Activated CD4-positive, alpha-beta T cell treated with anti-CD3 and anti-CD28 coated beads, Interleukin-2, amount 50 U/mL, for 16 hours (primary cell): ENCODE data around the gene SFR1.
"Not testable (repeated sequence)": the region's sequence is repeated elsewhere in the genome, so short reads cannot be mapped to it uniquely, and the experiment has no call there.

Experiments used
- DNase-seq: peaks from one replicate; pipeline ENCODE4 v3.0.0-alpha.2; 2020

Gene SFR1

GRCh38 chr10:104109908-104110662 is 11.9 kb upstream of the SFR1 start:
- DNase-seq, result peak; percentile 27

- no peak for DNase-seq
These were observed 8.5 kb upstream of the SFR1 start for GRCh38 chr10:104113376-104113956.

DNA sequence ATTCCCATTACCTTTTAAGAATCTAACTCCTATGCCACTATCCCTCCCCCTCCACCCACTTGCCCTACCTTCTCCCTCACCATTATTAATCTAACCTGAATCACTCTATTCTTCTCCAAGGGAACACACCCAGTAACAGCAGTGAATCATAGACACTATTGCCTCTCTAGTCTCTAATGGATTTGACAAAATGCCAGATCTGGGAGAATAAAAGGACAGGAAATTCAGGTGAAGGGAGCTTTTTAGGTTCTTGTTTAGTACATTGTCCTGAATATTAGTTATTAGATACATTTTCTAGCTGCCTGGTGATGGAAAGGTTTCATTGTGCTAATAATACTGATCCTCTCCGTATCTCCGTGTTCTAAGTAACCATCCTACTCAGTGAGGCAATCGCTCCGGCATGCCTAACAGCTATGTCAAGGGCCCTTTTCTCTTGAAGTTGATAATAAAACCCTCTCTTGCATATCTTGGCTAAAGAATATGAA is 4.1 kb upstream of the SFR1 start:
- no peak for DNase-seq

GRCh38 chr10:104119996-104120395 is 2.0 kb upstream of the SFR1 start:
- no peak for DNase-seq

GRCh38 chr10:104120512-104120902 is 1.5 kb upstream of the SFR1 start:
- no peak for DNase-seq

- DNase-seq, result peak; percentile 90
These were observed 977 bp upstream of the SFR1 start for GRCh38 chr10:104120903-104121484.

DNA sequence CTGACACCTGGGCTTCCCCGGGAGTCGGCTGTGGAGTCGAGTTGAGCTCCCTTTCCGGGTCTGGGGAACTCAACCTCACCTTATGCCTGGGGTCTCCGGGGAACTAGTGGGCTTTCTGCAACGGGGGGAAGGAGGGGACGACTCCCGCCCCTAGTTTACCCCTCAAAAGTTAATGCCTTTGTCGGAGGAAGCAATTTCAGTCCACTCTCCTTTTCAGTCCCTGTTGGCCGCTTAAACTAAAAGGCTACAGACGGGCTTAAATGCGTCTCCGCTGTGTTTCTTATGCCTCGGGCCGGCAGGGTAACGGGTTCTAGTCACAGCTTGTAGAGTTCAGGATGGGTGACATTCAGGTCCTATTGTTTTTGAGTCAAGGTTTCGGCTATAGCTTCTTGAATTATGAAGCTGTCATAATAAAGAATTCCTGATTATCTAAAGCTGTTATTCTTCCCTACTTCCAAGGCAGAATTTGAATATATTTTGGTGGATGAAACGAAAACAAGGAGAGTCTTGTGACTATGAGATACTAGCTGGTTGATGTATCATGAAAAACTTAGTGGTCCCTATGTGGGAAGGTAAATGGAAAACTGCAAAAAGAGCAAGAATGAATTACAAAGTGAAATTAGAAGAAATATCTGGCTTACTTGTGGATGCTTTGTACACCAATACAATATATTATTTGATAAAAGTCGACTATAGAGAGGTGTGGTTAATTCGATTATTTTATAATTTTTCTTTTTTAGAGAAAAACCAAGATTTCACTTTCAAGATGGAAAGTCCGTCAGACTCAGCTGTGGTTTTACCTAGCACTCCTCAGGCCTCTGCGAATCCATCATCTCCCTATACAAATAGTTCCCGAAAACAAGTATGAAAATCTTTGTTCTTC is 495 bp downstream of the SFR1 start:
- DNase-seq, result peak; percentile 21

- peak; percentile 14 for DNase-seq
These were observed 1.4 kb downstream of the SFR1 start for GRCh38 chr10:104123397-104123796.

DNA sequence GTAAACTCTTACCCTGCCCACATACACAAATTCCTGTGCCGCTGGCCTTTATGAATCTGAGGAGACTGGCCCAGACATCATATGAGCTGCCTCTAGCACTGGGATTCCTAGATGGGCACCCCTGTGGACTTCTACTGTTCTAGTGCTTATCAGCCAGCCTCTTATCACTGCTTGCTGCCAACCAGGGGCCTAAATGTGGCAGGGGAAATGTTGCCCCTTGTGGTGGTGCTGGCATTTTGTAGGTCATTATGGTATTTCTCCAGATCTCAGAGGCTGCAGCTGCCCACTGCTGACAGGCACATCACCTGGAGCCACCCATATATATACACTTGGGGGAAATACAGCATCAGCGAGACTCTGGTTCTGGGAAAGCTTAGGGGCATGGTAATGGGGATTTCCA is 5.4 kb downstream of the SFR1 start:
- DNase-seq, result peak; percentile 20

- no peak for DNase-seq
These were observed 6.2 kb downstream of the SFR1 start for GRCh38 chr10:104128214-104128613.

GRCh38 chr10:104130041-104130440 is 8.1 kb downstream of the SFR1 start:
- no peak for DNase-seq

- no peak for DNase-seq
These were observed 16.2 kb downstream of the SFR1 start for GRCh38 chr10:104138131-104138530.

GRCh38 chr10:104139221-104139620 is 17.2 kb downstream of the SFR1 start:
- no peak for DNase-seq

- no peak for DNase-seq
These were observed 20.1 kb downstream of the SFR1 start for GRCh38 chr10:104142081-104142480.

- DNase-seq, result no peak
These were observed 21.9 kb downstream of the SFR1 start for GRCh38 chr10:104143829-104144228.

DNA sequence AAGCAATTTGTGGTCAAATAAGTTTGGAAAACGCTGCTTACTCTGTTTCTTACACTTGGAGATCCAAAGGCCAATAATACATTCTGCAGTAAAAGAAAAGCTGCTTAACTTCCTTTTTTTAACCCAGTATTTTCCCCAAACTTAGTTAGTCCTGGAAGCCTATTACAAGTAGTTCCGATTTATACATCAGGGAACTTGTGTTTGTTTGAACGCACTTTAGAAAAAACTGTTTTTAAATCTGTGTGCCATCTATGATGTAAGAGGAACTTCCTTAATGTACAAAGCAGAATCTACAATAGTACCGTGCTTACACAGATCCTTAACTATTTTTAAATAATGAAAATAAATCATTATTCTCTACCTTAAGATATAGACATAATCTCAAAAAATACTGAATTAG is 23.0 kb downstream of the SFR1 start:
- DNase-seq, result no peak

GRCh38 chr10:104146882-104147281 is 24.9 kb downstream of the SFR1 start:
- DNase-seq, result no peak

- DNase-seq, result no peak
These were observed 28.2 kb downstream of the SFR1 start for GRCh38 chr10:104150139-104150538.

DNA sequence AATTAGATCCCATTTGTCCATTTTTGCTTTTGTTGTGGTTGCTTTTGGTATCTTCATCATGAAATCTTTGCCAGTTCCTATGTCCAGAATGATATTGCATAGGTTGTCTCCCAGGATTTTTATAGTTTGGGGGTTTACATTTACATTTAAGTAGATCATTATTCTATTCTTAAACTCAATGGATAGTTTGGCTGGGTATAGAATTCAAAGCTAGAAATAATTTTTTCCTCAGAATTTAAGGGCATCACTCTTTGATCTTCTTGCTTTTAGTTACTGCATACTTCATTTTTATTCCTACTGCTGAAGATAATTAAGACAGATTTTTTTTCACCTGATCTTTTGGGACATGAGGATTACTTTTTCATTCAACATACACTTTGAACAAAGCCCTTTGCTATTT is 29.8 kb downstream of the SFR1 start:
- DNase-seq, result no peak

GRCh38 chr10:104155591-104155990 is 33.6 kb downstream of the SFR1 start:
- no peak for DNase-seq

DNA sequence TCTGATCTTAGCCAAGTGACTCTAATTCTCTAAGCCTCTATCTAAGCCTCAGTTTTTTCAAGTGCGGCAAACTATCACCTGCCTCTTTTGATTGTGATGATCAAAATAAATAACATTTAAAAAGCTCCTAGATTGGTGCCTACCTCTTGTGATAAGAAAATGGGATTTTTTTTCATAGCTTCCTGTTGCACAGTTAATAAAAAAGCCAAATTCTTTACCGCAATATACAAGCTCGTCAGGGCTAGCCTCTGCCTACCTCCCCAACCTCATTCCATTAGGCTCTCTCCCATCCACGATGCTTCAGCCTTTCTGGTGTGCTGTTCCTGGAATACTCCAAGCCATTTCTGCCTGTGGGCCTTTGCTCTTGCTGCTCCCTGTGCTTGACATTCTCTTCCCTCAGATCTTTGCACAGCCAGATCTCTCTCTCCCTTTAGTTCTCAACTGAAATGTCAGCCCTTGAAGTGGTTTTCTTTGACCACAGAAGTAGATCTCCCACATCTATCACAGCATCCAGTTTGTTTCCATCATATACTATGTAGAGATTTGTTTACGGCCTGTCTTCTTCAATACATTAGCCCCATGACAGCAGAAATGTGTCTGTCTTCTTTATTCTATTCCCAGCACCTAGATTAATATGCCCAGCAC is 48.8 kb downstream of the SFR1 start:
- no peak for DNase-seq

DNA sequence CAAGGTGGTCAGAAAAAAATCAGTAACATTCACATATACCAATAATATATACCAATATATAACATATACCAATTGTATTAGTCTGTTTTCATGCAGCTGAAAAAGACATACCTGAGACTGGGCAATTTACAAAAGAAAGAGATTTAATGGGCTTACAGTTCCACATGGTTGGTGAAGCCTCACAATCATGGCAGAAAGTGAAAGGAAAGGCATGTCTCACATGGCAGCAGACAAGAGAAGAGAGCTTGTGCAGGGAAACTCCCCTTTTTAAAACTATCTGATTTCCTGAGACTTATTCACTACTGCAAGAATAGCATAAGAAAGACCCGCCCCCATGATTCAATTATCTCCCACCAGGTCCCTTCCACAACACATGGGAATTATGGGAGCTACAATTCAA is 52.2 kb downstream of the SFR1 start:
- not testable (repeated sequence) for DNase-seq
